ENCODE measurements around the gene FPR1. TPM values are rescaled to one million over a fixed set of nuclear protein-coding genes. Genes with fewer than 3 reads are reported as not detected.

FPR1 gene
- total RNA-seq, 1 donor from 2014 or later: not detected

- TF ChIP-seq, protein P1, sequence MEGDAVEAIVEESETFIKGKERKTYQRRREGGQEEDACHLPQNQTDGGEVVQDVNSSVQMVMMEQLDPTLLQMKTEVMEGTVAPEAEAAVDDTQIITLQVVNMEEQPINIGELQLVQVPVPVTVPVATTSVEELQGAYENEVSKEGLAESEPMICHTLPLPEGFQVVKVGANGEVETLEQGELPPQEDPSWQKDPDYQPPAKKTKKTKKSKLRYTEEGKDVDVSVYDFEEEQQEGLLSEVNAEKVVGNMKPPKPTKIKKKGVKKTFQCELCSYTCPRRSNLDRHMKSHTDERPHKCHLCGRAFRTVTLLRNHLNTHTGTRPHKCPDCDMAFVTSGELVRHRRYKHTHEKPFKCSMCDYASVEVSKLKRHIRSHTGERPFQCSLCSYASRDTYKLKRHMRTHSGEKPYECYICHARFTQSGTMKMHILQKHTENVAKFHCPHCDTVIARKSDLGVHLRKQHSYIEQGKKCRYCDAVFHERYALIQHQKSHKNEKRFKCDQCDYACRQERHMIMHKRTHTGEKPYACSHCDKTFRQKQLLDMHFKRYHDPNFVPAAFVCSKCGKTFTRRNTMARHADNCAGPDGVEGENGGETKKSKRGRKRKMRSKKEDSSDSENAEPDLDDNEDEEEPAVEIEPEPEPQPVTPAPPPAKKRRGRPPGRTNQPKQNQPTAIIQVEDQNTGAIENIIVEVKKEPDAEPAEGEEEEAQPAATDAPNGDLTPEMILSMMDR (IDR thresholded peaks at IDR 0.05; ENCODE audit: insufficient read depth, low read length, severe bottlenecking): no peak
- no peak for DNase-seq (ENCODE audit: low read depth)
- Histone ChIP-seq H3K27me3 (ENCODE audit: control insufficient read depth, insufficient read depth, low read length) (no peaks in the 10 kb centered on the region), H3K4me3 (ENCODE audit: low read depth, low read length) (no peak overlapping the region), H3K36me3 (ENCODE audit: control insufficient read depth, insufficient read depth, low read length) (no peaks in the 10 kb centered on the region)
- no peak for FAIRE-seq
Observed at GRCh38 chr19:51761696-51762095, 10.0 kb upstream of the FPR1 start.

- TF ChIP-seq, protein P1 (IDR thresholded peaks at IDR 0.05; ENCODE audit: insufficient read depth, low read length, severe bottlenecking): no peak
- Histone ChIP-seq H3K4me3 (ENCODE audit: low read depth, low read length) (no peak within 1 kb of the TSS), H3K36me3 (ENCODE audit: control insufficient read depth, insufficient read depth, low read length) (no peaks in the 10 kb centered on the region), H3K27me3 (ENCODE audit: control insufficient read depth, insufficient read depth, low read length) (no peaks in the 10 kb centered on the region)
- DNase-seq (ENCODE audit: low read depth): no peak
- no peak for FAIRE-seq
Observed at GRCh38 chr19:51760697-51761356, 9.1 kb upstream of the FPR1 start, which contains the start of gene FPR2. Gene FPR2 (plus strand): TSS chr19:51761180. CDS start chr19:51768659, 7,479 bp downstream.

GRCh38 chr19:51755571-51755970 is 3.9 kb upstream of the FPR1 start:
- H3K4me3 ChIP-seq (ENCODE audit: low read depth, low read length): no peak overlapping the region
- FAIRE-seq: no peak
- no peak for DNase-seq (ENCODE audit: low read depth)
- no peaks in the 10 kb centered on the region for H3K27me3 ChIP-seq (ENCODE audit: control insufficient read depth, insufficient read depth, low read length)
- no peaks in the 10 kb centered on the region for H3K36me3 ChIP-seq (ENCODE audit: control insufficient read depth, insufficient read depth, low read length)
- TF ChIP-seq, protein P1 (IDR thresholded peaks at IDR 0.05; ENCODE audit: insufficient read depth, low read length, severe bottlenecking): no peak

DNA sequence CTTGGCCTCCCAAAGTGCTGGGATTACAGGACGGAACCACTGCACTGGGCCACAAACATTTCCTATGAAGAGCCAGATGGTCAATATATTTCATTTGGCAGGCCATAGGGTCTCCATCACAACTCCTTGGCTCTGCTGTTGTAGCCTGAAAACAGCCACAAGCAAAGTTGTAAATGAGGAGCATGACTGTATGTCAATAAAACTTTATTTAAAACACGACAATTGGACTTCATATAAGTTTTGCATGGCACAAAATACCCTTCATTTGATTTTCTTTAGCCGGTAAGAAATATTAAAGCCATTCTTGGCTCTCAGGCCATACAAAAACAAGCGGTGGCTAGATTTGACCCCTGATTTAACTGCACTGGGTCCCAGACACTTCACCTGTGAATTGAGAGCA is 3.1 kb upstream of the FPR1 start:
- Histone ChIP-seq H3K36me3 (ENCODE audit: control insufficient read depth, insufficient read depth, low read length) (no peaks in the 10 kb centered on the region), H3K4me3 (ENCODE audit: low read depth, low read length) (no peak overlapping the region), H3K27me3 (ENCODE audit: control insufficient read depth, insufficient read depth, low read length) (no peaks in the 10 kb centered on the region)
- TF ChIP-seq, protein P1 (IDR thresholded peaks at IDR 0.05; ENCODE audit: insufficient read depth, low read length, severe bottlenecking): no peak
- FAIRE-seq (no peak), DNase-seq (ENCODE audit: low read depth) (no peak)

- H3K36me3 ChIP-seq (ENCODE audit: control insufficient read depth, insufficient read depth, low read length): no peaks in the 10 kb centered on the region
- H3K27me3 ChIP-seq (ENCODE audit: control insufficient read depth, insufficient read depth, low read length): no peaks in the 10 kb centered on the region
- TF ChIP-seq, protein P1 (IDR thresholded peaks at IDR 0.05; ENCODE audit: insufficient read depth, low read length, severe bottlenecking): no peak
- FAIRE-seq (no peak), DNase-seq (ENCODE audit: low read depth) (no peak)
- H3K4me3 ChIP-seq (ENCODE audit: low read depth, low read length): no peak overlapping the region
Observed at GRCh38 chr19:51754109-51754508, 2.4 kb upstream of the FPR1 start.

Measured in bronchial epithelial cell (primary cell).